Measurements from ENCODE around the gene FIGNL2.

DNA sequence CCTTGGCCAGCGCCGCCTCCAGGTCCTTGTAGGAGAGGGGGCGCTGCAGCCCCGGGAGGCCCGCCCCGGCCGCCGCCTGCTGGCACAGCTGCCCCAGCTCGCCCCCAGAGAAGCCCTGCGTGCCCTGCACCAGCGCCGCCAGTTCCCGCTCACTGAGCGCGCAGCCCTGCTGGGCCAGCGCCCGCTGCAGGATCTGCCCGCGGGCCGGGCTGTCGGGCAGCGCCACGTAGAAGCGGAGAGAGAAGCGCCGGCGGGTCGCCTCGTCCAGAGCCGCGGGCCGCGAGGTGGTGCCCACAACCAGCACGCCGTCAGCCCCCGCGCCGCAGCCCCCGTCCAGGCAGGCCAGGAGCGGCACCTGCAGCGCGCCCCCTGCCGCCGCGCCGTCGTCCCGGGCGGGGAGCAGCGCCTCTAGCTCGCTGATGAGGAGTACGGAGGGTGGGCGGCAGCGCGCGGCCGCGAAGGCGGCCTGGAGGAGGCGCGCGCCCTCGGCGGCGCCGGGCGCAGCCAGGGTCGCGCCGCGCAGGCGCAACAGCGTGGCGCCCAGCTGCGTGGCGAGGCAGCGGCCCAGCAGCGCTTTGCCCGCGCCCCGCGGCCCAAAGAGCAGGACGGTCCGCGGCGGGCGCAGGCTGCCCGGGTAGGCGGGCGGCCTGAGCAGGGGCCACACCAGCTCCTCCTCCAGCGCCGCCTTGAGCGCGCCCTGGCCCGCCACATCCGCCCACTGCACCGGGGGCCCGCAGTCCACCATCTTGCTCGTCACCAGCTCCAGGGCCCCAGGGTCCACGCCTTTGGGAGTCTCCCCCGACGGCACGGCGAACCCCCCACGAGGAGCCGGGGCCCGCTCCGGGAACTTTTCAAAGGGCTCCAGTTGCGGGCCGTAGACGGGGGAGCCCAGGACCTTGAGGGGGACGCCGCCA lies 27.7 kb downstream of the FIGNL2 start:
- TF ChIP-seq POLR2A (IDR thresholded peaks at IDR 0.05) (no peak), POLR2AphosphoS5 (IDR thresholded peaks at IDR 0.05) (peak; percentile 51 to 62 (median 59))
- TF ChIP-seq, protein P1, sequence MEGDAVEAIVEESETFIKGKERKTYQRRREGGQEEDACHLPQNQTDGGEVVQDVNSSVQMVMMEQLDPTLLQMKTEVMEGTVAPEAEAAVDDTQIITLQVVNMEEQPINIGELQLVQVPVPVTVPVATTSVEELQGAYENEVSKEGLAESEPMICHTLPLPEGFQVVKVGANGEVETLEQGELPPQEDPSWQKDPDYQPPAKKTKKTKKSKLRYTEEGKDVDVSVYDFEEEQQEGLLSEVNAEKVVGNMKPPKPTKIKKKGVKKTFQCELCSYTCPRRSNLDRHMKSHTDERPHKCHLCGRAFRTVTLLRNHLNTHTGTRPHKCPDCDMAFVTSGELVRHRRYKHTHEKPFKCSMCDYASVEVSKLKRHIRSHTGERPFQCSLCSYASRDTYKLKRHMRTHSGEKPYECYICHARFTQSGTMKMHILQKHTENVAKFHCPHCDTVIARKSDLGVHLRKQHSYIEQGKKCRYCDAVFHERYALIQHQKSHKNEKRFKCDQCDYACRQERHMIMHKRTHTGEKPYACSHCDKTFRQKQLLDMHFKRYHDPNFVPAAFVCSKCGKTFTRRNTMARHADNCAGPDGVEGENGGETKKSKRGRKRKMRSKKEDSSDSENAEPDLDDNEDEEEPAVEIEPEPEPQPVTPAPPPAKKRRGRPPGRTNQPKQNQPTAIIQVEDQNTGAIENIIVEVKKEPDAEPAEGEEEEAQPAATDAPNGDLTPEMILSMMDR (IDR thresholded peaks at IDR 0.05 in 8 of 11, conservative IDR thresholded peaks at IDR 0.05 in 3 of 11) = peak in 7 of 11 experiments; percentile 13 to 68 (median 43)

Measured in spleen (tissue), 7 donors.